ENCODE data around the gene OPCML. TPM values are rescaled to one million over a fixed set of nuclear protein-coding genes. Genes with fewer than 3 reads are reported as not detected.

Gene OPCML
- total RNA-seq, 2 donors from 2014 or later: not detected

DNA sequence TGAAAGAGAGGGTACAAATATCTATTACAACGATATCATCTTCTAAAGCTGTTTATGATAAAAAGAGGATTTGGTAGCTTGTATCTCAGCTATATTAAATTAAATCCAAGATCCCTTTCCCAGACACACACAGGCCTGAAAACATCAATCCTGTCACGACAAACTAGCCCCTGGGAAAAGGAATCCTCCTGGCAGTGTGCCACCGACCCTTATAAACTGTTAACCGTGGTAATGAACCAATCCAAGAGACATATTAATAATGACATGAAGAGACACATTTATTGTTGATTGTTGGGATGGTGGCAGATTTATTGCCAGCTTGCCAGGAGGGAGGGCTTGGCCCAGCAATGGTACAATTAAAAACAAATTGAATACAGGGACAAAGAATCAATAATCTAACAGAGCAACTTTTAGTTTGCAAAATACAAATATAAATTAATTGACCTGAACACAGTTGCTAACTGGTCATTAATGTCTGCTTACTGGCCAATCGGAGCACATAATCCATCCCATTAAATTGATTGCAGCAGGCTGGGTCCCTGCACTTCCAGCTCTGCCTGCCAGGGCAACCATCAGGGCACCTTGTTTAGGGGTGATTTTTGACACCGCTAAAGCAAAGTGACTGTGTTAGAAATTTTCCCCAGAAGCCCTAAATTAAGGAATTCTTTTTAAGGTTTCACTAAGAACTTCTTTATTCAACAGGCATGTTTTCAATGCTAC is 887.6 kb downstream of the OPCML start:
- TF ChIP-seq, protein P1, sequence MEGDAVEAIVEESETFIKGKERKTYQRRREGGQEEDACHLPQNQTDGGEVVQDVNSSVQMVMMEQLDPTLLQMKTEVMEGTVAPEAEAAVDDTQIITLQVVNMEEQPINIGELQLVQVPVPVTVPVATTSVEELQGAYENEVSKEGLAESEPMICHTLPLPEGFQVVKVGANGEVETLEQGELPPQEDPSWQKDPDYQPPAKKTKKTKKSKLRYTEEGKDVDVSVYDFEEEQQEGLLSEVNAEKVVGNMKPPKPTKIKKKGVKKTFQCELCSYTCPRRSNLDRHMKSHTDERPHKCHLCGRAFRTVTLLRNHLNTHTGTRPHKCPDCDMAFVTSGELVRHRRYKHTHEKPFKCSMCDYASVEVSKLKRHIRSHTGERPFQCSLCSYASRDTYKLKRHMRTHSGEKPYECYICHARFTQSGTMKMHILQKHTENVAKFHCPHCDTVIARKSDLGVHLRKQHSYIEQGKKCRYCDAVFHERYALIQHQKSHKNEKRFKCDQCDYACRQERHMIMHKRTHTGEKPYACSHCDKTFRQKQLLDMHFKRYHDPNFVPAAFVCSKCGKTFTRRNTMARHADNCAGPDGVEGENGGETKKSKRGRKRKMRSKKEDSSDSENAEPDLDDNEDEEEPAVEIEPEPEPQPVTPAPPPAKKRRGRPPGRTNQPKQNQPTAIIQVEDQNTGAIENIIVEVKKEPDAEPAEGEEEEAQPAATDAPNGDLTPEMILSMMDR (IDR thresholded peaks at IDR 0.05): no peak
- H3K9me3 ChIP-seq: no peaks in the 10 kb centered on the region
- ATAC-seq (ENCODE audit: insufficient number of reproducible peaks, low FRiP score, low read depth): no peak
- H3K27ac ChIP-seq: no peak overlapping the region
- H3K4me1 ChIP-seq (ENCODE audit: control insufficient read depth in 1 of 2, low read depth in 2 of 2): no peaks in the 10 kb centered on the region
- no peak overlapping the region for H3K4me3 ChIP-seq
- H3K27me3 ChIP-seq (replicated peaks; ENCODE audit: insufficient read depth): no peaks in the 10 kb centered on the region
- no peak for DNase-seq (ENCODE audit: low spot score)
- no peaks in the 10 kb centered on the region for H3K36me3 ChIP-seq

- DNase-seq (ENCODE audit: low spot score): no peak
These were observed 889.1 kb downstream of the OPCML start for GRCh38 chr11:132643239-132643638.

GRCh38 chr11:132640952-132641351 is 891.3 kb downstream of the OPCML start:
- Histone ChIP-seq H3K9me3 (no peaks in the 10 kb centered on the region), H3K4me3 (no peak overlapping the region), H3K36me3 (no peaks in the 10 kb centered on the region), H3K27ac (no peak overlapping the region), H3K27me3 (replicated peaks; ENCODE audit: insufficient read depth) (no peaks in the 10 kb centered on the region), H3K4me1 (ENCODE audit: control insufficient read depth in 1 of 2, low read depth in 2 of 2) (no peaks in the 10 kb centered on the region)
- ATAC-seq (ENCODE audit: insufficient number of reproducible peaks, low FRiP score, low read depth): no peak
- TF ChIP-seq, protein P1 (IDR thresholded peaks at IDR 0.05): no peak
- DNase-seq (ENCODE audit: low spot score): no peak

More at GRCh38 chr11:132643239-132643638, 889.1 kb downstream of the OPCML start:
- no peak for ATAC-seq (ENCODE audit: insufficient number of reproducible peaks, low FRiP score, low read depth)
- Histone ChIP-seq H3K27ac (no peak overlapping the region), H3K27me3 (replicated peaks; ENCODE audit: insufficient read depth) (no peaks in the 10 kb centered on the region), H3K36me3 (no peaks in the 10 kb centered on the region), H3K9me3 (no peaks in the 10 kb centered on the region), H3K4me3 (no peak overlapping the region), H3K4me1 (ENCODE audit: control insufficient read depth in 1 of 2, low read depth in 2 of 2) (no peaks in the 10 kb centered on the region)
- TF ChIP-seq, protein P1 (IDR thresholded peaks at IDR 0.05): no peak

DNA sequence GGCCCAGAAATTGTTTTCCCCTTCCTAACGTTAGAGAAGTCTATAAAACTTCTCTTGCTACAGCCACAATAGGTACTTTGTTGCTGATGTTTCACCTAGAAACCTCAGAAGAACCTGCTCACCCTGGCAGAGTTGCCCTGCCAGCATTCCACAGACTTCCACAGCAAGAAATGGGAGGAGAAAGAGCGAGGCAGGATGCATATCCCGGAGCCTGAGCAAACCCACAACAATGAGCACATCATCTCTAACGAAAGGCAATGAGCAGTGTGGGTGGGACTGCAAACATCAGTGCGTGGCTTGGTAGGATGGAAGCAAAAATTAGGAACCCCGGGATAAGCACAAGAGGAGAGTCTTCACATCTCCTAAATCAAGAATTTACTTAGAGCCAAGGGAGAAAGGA is 892.3 kb downstream of the OPCML start:
- no peaks in the 10 kb centered on the region for H3K36me3 ChIP-seq
- no peak for ATAC-seq (ENCODE audit: insufficient number of reproducible peaks, low FRiP score, low read depth)
- H3K9me3 ChIP-seq: no peaks in the 10 kb centered on the region
- H3K27ac ChIP-seq: no peak overlapping the region
- H3K4me1 ChIP-seq (ENCODE audit: control insufficient read depth in 1 of 2, low read depth in 2 of 2): no peaks in the 10 kb centered on the region
- no peaks in the 10 kb centered on the region for H3K27me3 ChIP-seq (replicated peaks; ENCODE audit: insufficient read depth)
- TF ChIP-seq, protein P1 (IDR thresholded peaks at IDR 0.05): no peak
- H3K4me3 ChIP-seq: no peak overlapping the region
- DNase-seq (ENCODE audit: low spot score): no peak

DNA sequence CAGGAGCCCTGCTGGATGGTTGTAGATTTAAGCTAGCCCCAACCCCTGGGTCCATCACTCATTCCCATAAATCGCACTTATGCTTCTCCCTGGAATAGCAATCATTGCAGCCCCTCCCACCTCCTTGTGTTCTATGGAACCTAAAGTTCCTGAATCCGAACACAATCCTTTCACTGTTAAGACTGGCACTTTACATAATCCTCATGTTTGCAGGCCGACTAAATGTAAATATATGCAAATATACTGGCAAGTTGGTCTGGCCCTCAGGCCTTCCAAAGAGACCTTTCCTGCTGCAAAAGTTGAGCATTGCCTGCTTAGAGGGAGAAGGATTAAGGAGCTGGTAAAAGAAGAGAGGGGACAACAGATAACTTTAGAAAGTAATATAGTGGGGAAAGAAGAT is 892.9 kb downstream of the OPCML start:
- TF ChIP-seq, protein P1 (IDR thresholded peaks at IDR 0.05): no peak
- ATAC-seq (ENCODE audit: insufficient number of reproducible peaks, low FRiP score, low read depth): no peak

More for the DNA sequence above, 892.9 kb downstream of the OPCML start:
- H3K4me1 ChIP-seq (ENCODE audit: control insufficient read depth in 1 of 2, low read depth in 2 of 2): no peaks in the 10 kb centered on the region
- H3K4me3 ChIP-seq: no peak overlapping the region
- no peaks in the 10 kb centered on the region for H3K27me3 ChIP-seq (replicated peaks; ENCODE audit: insufficient read depth)
- H3K36me3 ChIP-seq: no peaks in the 10 kb centered on the region
- H3K9me3 ChIP-seq: no peaks in the 10 kb centered on the region
- DNase-seq (ENCODE audit: low spot score): no peak
- no peak overlapping the region for H3K27ac ChIP-seq

All from thoracic aorta (tissue), 2 donors.